ENCODE data around the gene CLUH. TPM values are rescaled to one million over a fixed set of nuclear protein-coding genes. Genes with fewer than 3 reads are reported as not detected.

Gene CLUH, protein sequence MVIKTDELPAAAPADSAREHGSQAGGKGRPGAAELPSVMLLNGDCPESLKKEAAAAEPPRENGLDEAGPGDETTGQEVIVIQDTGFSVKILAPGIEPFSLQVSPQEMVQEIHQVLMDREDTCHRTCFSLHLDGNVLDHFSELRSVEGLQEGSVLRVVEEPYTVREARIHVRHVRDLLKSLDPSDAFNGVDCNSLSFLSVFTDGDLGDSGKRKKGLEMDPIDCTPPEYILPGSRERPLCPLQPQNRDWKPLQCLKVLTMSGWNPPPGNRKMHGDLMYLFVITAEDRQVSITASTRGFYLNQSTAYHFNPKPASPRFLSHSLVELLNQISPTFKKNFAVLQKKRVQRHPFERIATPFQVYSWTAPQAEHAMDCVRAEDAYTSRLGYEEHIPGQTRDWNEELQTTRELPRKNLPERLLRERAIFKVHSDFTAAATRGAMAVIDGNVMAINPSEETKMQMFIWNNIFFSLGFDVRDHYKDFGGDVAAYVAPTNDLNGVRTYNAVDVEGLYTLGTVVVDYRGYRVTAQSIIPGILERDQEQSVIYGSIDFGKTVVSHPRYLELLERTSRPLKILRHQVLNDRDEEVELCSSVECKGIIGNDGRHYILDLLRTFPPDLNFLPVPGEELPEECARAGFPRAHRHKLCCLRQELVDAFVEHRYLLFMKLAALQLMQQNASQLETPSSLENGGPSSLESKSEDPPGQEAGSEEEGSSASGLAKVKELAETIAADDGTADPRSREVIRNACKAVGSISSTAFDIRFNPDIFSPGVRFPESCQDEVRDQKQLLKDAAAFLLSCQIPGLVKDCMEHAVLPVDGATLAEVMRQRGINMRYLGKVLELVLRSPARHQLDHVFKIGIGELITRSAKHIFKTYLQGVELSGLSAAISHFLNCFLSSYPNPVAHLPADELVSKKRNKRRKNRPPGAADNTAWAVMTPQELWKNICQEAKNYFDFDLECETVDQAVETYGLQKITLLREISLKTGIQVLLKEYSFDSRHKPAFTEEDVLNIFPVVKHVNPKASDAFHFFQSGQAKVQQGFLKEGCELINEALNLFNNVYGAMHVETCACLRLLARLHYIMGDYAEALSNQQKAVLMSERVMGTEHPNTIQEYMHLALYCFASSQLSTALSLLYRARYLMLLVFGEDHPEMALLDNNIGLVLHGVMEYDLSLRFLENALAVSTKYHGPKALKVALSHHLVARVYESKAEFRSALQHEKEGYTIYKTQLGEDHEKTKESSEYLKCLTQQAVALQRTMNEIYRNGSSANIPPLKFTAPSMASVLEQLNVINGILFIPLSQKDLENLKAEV (N-terminal part only)
- 27.5 TPM for polyA plus RNA-seq (2013, experiment 1 of 2; ENCODE audit: insufficient read length)
- 25.7 TPM for polyA plus RNA-seq (2013, experiment 2 of 2; ENCODE audit: insufficient read length)

DNA sequence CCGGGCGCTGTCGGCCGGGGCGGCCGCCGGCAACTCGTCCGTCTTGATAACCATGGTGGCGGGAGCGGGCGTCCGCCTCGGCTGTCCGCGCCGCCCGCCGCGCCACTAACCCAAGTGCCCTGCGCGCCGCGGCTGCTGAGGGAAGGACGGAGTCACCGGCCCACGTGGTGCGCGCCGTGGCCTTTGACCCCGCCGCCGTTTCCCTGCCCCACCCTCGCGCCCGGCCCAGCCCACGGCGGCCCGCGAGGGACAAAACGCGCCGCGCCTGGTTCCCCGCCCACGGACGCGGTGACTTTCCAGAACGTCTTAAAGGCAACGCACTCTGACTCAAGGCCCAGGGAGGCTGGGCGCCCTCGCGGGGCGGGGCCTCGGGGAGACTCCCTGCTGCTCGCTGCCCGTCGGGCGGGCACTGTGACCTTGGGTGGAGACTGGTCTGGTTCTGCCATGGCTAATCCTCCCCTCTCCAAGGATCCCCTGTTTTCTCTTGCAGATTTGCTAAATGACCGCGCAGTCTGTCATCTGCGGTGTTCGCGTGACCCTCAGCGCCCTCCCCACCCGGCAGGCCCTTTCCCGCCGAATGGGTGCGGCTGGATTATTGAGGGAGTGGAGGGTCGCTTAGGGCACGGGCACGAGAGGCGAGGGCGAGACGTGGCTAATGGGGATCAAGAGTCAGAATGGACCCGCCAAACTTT is at the start of gene CLUH:
CLUH (minus strand) TSS at position 157 of the 692 bp plus-strand sequence; CDS start at position 54, 103 bp downstream.
- peak; percentile 98 for DNase-seq

DNA sequence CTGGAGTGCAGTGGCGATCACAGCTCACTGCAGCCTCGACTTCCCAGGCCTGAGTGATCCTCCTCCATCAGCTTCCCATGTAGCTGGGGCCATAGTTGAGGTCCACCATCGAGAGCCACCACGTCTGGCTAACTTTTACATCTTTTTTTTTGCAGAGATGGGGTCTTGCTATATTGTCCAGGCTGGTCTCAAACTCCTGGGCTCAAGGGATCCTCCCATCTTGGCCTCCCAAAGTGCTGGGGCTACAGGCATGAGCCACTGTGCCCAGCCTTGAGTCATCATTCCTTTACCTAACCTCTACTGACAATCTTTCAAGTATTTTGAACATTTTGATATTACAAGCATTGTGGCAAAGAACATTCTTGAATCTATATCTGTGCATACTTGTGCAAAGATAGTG is 47.3 kb upstream of the CLUH start:
- no peak for DNase-seq

DNA sequence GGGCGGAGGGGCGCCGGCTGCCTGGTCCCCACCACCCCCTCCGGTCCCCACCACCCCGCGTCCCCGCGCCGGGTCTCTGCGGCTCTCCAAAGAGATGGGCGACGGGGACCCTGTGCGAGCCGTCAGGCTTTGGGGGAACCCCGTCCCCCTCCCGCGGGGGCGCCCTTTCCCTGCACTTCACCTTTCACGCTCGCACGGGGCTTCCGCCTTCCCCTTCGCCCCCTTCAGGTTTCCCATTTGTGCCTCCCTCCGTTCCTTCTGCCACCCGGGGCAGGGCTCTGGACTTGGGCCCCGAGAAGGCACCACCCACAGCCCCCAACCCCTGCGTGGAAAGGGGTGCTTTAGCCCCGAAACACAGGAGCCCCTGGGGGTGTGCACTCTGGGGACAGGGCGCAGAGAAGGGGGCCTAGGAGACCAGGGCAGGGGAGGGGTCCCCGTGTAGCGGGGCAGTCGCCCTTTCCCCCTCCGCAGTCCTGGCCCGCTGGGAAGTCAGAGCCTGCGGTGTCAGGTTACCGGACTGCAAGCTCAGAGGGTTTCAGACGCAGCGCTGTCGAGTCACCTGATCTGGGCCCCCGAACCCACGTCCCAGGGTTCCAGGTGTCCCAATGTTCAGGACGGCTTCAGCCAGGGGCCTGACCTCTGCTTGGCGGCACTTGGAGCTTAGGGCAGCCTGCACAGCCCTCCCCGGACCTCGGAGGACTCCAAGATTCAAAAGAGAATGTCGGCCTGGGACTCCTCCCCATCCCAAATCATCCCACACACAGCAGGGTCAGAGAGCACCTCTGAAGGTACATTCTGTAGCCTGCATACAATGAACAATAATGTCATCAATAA is 44.5 kb upstream of the CLUH start:
- DNase-seq: no peak

DNA sequence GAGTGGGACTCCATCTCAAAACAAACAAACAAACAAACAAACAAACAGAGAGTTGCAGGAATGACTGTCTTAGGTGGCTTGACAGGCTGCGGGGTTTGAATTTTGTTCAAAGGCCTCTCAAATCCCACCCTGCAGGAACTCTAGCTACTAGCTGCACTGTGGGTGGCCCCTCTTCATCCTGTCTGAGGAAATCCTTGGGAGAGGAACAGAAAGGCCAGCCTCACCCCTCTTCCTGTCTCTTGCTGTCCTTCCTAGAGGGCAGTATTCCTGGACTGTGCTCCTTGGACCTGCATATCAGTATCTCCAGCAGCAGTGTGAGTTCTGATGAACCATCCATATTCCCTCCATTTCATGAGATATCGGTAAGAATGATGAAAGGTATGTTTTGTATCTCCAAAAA is 39.9 kb upstream of the CLUH start:
- no peak for DNase-seq

DNA sequence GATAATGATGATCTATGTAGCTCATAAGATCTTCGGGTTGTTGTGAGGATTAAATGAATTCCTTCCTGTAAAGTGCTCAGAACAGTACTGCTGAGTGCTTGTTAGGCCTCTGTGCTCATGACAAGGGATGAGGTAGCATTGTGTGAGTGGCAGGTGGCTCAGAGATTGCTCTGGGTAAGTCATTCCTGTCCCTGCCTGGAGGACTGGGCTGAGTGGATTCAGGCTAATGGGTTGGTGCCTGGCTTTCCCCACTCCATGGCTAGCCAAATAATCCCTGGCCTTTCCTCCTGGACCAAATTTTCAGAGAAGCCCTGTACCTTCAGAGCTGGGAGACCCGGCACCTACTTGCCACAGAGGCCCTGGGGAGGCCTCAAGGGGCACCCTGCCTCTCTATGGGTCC is 39.2 kb upstream of the CLUH start:
- DNase-seq: no peak

DNA sequence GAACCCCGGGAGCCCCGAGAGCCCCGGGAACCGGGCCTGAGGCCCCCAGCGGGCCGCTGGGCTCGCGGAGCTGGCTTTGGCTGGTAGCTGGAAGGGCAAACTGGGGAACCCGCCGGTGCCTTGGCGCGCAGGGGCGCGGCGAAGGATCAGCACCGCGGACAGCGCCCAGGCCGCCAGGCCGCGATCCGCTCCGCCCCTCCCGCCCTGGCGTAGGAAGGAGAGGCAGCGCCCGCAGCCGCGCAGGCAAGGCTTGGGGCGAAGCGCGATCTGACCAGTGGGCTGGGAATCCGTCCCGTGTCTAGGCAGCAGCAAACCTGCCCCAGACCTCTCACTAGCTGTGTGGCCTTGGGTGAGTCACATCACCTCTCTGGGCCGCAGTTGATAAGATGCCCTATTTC is 38.2 kb upstream of the CLUH start:
- peak; percentile 64 for DNase-seq

DNA sequence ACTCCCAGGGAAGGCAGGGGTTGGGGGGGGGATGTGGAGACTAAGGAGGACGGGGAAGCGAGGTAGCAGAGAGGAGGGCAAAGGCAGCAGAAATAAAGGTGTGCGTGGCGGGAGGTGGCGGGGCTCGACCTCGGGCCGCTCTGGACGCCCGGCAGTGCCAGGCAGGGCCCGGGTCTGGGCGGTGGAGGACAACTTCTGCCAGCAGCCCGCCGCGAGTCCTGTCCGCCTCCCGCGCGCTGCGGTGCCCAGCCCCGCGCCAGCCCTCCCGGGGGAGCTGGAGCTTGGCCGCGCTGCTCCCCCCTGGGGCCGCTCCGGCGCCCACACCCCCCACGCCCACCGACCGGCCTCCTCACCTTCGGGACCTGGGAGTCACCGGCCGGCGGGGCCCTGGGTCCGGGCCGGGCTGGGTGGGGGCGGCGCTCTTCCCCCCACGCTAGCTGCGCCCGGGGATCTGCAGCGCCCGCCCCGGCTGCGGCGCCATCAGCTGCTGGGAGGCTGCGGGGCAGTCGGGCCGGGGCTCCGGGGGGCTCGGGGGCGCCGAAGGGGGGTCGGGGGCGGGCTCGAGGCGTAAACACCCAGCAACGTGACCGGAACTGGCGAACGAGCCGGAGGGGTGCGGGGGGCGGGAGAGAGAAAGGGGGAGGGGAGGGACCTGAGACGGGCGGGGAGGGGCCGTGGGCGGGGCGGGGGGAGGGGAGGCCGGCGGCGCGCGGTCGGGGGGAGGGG is 37.7 kb upstream of the CLUH start, which contains the start of gene CCDC92B:
CCDC92B (minus strand) TSS at position 595 of the 726 bp plus-strand sequence. CDS start 14,507 bp downstream, outside the sequence.
- no peak for DNase-seq

DNA sequence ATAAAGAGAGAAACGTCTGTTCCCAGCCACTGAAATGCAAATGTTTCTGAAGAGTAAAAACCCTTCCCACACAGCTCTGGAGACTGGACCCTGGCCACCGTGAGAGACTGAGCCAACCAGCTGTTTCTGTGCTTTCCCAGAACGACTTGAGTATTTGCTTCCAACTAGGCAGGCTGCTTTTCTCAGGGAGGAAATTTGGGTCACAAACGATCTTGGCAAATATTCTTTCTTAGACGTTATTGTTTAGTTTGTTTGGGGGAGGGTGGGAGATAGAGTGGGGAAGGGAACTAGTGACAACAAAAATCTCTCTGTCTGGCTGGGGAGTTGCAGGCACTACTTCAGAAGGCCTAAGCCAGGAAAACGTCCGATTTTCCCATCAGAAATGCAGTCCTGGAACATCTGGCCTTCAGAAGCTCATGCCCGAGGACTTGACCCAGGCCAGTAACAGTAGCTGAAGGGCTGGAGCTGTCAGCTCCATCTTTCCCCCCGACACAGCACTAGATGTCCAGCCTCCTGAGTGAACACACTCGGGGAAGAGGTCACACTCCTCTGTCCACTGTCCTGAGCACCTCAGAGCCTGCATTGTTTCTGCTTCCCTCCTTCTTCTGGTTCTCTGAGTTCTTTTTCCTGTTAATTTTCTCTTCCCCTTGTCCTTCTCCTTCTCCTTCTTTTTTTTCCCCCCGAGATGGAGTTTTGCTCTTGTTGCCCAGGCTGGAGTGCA is 33.9 kb upstream of the CLUH start:
- no peak for DNase-seq

DNA sequence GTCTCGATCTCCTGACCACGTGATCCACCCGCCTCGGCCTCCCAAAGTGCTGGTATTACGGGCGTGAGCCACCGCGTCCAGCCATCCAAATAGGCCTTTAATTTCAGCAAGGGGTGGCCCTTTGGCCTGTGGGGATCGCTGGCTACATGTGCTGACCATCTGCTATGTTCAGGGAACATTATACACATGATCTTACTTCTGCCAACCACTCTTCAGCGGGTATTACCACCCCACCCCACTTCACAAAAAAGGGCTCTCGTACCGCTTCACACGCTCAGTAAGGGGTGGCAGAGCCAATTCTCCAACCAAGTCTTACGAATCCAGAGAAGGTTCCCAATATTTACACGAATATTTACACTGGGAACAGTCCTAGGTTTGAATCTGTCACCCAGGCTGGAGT is 26.1 kb upstream of the CLUH start:
- DNase-seq: no peak

DNA sequence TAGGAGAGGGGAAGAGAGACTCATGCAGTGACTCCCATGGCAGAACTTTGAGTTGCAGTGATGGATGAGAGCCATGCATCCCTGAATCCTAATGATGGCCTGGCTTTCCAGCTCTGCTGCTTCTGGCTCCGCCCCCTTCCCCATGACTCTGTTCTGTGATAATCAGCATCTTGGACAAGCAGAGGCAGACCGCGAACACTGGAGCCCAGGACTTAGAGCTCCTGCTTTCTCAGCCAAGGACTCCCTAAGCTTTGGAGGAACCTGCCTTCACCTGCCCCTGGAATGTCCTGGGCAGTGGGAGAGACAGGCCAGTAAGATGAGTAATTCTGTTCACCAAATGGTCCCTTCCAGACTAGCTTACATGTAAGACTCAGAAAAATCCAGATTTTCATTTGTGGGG is 25.4 kb upstream of the CLUH start:
- DNase-seq: no peak

DNA sequence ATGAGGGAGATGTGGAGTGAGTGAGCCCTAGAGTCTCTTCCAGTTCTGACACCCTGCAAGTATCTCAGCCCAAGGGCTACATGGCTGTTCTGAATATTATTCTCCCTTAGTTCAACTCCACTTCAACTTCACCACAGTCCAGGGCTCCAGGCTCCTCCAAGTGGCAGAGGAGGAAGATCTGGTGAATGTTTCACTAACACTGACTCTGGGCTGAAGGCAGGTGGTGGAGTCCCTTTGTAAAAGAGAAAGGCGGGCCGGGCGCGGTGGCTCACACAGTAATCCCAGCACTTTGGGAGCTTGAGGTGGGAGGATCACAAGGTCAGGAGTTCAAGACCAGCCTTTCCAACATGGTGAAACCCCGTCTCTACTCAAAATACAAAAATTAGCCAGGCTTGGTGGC is 24.3 kb upstream of the CLUH start:
- DNase-seq: no peak

DNA sequence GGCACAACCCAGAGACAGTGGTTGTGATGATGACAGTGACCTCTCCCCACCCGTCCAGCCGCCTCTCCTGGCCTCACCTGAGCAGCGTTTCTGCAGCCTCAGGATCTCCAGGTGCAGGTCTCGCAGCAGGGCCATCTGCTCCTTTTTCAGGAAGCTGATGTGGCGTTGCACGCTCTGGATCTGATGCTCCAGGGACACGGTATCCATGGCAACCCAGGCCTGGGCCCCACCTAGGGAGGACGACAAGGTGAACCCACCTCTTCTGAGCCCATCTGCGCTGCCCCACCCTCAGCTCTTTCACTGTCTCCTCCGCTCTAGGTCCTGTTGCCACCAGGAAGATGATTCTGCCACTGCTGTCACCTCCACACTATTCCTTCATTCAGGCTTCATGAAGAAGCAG is 23.4 kb upstream of the CLUH start:
- DNase-seq: no peak

DNA sequence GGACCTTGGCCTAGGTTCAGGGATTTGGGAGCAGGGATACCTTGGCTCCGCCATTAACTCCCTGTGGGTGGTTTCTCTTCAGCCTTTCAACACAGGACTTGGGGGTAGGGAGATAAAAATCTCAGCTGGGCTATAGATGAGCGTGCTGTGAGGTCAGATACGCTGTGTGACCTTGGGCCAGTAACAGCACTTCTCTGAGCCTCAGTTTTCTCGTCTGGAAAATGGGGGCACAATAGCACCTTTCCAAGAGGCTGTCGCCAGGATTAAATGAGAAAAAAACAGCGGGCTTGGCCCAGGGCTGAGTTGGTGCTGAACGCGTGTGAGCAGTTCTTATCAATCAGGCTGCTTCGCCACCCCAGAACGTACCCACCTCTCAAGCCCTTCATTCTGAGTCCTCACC is 20.2 kb upstream of the CLUH start:
- DNase-seq: no peak

DNA sequence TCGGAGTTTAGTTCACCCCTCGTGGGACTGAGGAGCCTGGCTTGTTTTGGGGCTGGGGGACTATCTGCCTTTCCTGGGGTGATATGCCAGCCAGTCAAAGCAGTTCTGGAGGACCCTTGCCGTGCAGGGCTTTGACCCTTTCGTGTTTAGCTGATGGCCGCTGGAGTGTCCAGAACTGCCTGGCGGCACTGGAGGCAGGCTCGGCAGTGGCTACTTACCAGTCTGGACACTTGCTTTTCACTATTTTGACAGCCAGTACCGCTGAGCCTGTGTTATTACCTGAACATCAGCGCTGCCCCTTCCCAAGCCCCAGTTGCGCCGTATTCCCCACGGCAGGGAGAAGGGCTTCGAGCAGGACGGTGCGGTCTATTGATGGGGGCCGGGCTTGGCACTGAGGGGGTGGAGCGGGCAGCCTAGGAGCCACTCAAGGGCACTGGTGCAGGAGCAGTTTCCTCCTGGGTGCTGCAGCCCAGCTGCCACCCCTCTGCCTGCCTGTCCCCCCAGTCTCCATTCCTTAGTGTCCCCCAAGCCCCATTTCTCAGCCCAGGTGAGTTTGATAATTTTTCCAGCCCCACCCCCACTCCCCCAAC is 19.3 kb upstream of the CLUH start:
- DNase-seq: no peak

DNA sequence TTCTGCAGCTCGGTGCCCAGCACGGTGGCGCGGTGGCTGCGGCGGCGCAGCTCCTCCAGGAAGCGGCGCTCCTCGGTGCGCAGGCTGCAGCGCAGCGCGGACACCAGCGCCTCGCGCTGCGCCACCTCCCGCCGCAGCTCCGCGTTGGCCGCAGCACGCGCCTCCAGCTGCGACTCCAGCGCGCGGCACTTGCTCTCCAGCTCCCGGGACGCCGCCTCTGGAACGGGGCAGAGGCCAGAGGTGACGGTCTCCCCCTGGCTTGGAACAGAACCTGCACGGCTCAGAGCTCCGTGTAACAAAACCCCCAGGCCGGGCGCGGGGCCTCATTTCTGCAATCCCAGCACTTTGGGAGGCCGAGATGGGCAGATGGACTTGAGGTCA is 13.2 kb upstream of the CLUH start:
- peak; percentile 33 for DNase-seq

DNA sequence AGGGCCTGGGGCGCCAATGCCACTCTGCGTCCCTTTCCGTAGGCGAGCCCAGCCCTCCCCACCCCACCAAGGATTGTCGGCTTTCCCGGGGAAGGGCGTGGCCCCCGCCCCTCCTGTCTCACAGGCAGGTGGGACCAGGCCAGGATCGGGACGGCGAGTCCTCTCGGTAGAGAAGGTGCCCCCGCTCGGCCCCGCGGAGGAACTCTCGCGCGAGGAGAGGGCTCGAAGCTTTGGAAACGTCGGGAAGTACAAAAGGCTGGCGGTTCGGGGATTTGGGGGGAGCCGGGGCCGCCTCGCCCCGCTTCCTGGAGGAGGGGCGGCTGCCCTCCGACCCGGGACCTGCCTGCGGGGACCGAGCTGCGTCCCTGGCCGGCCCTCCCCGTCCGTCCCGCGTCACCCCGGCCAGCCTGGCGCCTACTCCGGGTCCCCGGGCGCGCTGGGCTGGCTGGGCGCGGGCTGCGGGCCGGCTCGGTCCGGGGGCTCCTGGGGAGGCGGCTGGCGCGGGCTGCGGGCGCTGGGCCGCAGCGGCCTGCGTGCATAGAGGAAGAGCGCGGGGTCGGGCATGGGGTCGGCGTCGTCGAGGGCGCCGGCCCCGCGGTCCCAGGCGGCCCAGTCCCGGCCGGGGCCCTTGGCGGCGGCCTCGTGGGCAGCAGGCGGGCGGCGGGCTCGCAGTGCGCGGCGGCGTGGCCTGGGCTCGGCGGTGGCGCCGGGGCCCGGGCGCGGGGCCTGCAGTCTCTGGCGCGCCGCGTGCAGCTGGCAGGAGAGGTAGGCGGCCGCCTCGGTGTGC is 12.6 kb upstream of the CLUH start:
- DNase-seq: no peak

DNA sequence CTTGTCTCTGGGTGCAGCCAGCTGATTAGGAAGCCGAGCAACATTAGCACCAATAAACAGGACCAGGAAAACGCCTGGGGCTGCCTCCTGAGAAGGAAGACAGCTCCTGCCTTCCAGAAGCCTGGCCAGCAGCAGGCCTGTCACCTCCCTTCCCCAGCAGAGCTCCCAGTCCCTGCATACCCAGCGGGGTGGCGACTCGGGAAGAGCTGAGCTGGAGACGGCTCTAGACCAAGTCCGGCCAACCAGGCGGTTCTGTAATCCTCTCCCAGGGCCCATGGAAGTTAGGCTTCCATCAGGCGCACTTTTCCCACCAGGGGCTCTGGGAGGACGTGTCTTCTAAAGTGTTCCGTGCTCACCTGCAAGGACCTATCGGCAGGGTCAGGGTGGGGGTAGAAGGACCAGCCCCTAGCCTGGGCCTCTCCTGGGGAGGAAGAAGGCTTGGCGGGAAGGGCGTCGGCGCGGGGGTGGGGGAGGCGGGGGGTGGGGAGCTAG is 12.0 kb upstream of the CLUH start:
- DNase-seq: no peak

DNA sequence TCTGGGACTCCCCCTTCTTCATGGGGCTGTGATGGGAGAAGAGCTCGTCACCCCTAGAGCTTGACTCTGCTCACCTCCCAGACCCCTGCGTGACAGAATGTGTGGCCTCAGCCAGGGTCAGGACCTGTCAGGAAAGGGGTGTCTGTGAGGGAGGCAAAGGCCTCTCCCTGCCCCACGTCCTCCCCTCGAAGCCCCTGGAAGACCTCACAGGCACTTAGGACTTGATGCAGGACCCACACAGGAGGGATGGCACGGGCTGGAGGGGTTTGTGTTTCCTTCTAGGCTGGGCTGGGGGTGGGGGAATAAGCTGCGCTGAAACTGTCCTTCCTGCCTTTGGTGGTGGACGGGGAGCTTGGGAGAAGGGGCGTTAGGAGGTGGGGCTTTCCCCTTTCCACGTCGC is 11.0 kb upstream of the CLUH start:
- no peak for DNase-seq

Data from fibroblast of skin of scalp (primary cell).